Measurements from ENCODE around the gene TMPRSS12. TPM values are rescaled to one million over a fixed set of nuclear protein-coding genes. Genes with fewer than 3 reads are reported as not detected.
"Not testable (repeated sequence)": the region's sequence is repeated elsewhere in the genome, so short reads cannot be mapped to it uniquely, and the experiment has no call there.

The TMPRSS12 gene
- total RNA-seq, 2 experiments from 2014 or later = not detected

- ChIA-PET POLR2A (interaction anchor here (0.7 kb wide), 1 partner anchor 62 kb away, joined by 6 read pairs; no protein-coding TSS in a partner anchor), CTCF (no interaction called here)
Observed at GRCh38 chr12:50924131-50924438, 81.4 kb downstream of the TMPRSS12 start.

- ChIA-PET POLR2A (interaction anchor here (0.7 kb wide), 1 partner anchor 62 kb away, joined by 6 read pairs; no protein-coding TSS in a partner anchor), CTCF (no interaction called here)
Observed at GRCh38 chr12:50924439-50925341, 82.0 kb downstream of the TMPRSS12 start.

GRCh38 chr12:50925342-50925651, 82.6 kb downstream of the TMPRSS12 start:
- POLR2A ChIA-PET = no interaction called here
- CTCF ChIA-PET = no interaction called here

- CTCF ChIA-PET = no interaction called here
- POLR2A ChIA-PET = interaction anchor here (0.7 kb wide), 1 partner anchor 198 kb away, joined by 6 read pairs; no protein-coding TSS in a partner anchor
Observed at GRCh38 chr12:50925920-50926319, 83.2 kb downstream of the TMPRSS12 start.

GRCh38 chr12:50926415-50926814, 83.7 kb downstream of the TMPRSS12 start:
- POLR2A ChIA-PET = interaction anchor here (0.7 kb wide), 1 partner anchor 199 kb away, joined by 6 read pairs; no protein-coding TSS in a partner anchor
- CTCF ChIA-PET = no interaction called here

GRCh38 chr12:50926932-50927331, 84.2 kb downstream of the TMPRSS12 start:
- POLR2A ChIA-PET, CTCF ChIA-PET: not testable (repeated sequence)

- ChIA-PET POLR2A (no interaction called here), CTCF (no interaction called here)
Observed at GRCh38 chr12:50927356-50927755, 84.6 kb downstream of the TMPRSS12 start.

- CTCF ChIA-PET = no interaction called here
- POLR2A ChIA-PET = no interaction called here
Observed at GRCh38 chr12:50927766-50928224, 85.1 kb downstream of the TMPRSS12 start.

GRCh38 chr12:50928392-50928791, 85.7 kb downstream of the TMPRSS12 start:
- ChIA-PET POLR2A (interaction anchor here (1.0 kb wide), 1 partner anchor 98 kb away, joined by 3 read pairs; no protein-coding TSS in a partner anchor), CTCF (no interaction called here)

GRCh38 chr12:50929831-50930230, 87.1 kb downstream of the TMPRSS12 start:
- ChIA-PET POLR2A (interaction anchor here (0.7 kb wide), 1 partner anchor 49 kb away, joined by 4 read pairs; no protein-coding TSS in a partner anchor), CTCF (interaction anchor here (0.7 kb wide), 2 partner anchors 421 to 525 kb away, joined by 3 read pairs; no protein-coding TSS in a partner anchor)

- POLR2A ChIA-PET = not testable (repeated sequence)
- CTCF ChIA-PET = interaction anchor here (0.7 kb wide), 1 partner anchor 525 kb away, joined by 3 read pairs; no protein-coding TSS in a partner anchor
Observed at GRCh38 chr12:50930477-50930876, 87.8 kb downstream of the TMPRSS12 start.

- ChIA-PET CTCF (no interaction called here), POLR2A (no interaction called here)
Observed at GRCh38 chr12:50932787-50933280, 90.1 kb downstream of the TMPRSS12 start.

- POLR2A ChIA-PET = no interaction called here
- CTCF ChIA-PET = no interaction called here
Observed at GRCh38 chr12:50933459-50934124, 90.9 kb downstream of the TMPRSS12 start.

- ChIA-PET POLR2A (no interaction called here), CTCF (no interaction called here)
Observed at GRCh38 chr12:50934371-50934851, 91.7 kb downstream of the TMPRSS12 start.

GRCh38 chr12:50934981-50935807, 92.5 kb downstream of the TMPRSS12 start:
- CTCF ChIA-PET = no interaction called here
- POLR2A ChIA-PET = interaction anchor here (0.6 kb wide), 1 partner anchor 169 kb away, joined by 3 read pairs; no protein-coding TSS in a partner anchor

GRCh38 chr12:50936821-50937530, 94.2 kb downstream of the TMPRSS12 start:
- ChIA-PET CTCF (no interaction called here), POLR2A (no interaction called here)
